ENCODE measurements around the gene GJA3.
A peak's percentile ranks its signal among the peaks of the same experiment; 100 is the strongest.
"Not testable (repeated sequence)": the region's sequence is repeated elsewhere in the genome, so short reads cannot be mapped to it uniquely, and the experiment has no call there.

Gene GJA3

GRCh38 chr13:20182231-20182846 lies 21.5 kb upstream of the GJA3 start:
- DNase-seq (ENCODE audit: low spot score) (peak; percentile 68), FAIRE-seq (no peak)

GRCh38 chr13:20181188-20181587 lies 20.3 kb upstream of the GJA3 start:
- FAIRE-seq (no peak), DNase-seq (ENCODE audit: low spot score) (no peak)

GRCh38 chr13:20178156-20178555 lies 17.3 kb upstream of the GJA3 start:
- FAIRE-seq = no peak
- DNase-seq (ENCODE audit: low spot score) = no peak

GRCh38 chr13:20177049-20177831 lies 16.4 kb upstream of the GJA3 start:
- FAIRE-seq = no peak
- no peak for DNase-seq (ENCODE audit: low spot score)

- FAIRE-seq (no peak), DNase-seq (ENCODE audit: low spot score) (no peak)
These were observed 15.2 kb upstream of the GJA3 start for GRCh38 chr13:20175907-20176652.

GRCh38 chr13:20175406-20175794 lies 14.5 kb upstream of the GJA3 start:
- no peak for DNase-seq (ENCODE audit: low spot score)
- no peak for FAIRE-seq

GRCh38 chr13:20174656-20175405 lies 14.0 kb upstream of the GJA3 start:
- peak; percentile 85 for DNase-seq (ENCODE audit: low spot score)

GRCh38 chr13:20173116-20173746 lies 12.4 kb upstream of the GJA3 start:
- DNase-seq (ENCODE audit: low spot score) (no peak), FAIRE-seq (no peak)

More at GRCh38 chr13:20174656-20175405, 14.0 kb upstream of the GJA3 start:
- FAIRE-seq = peak; percentile 58

GRCh38 chr13:20171364-20171763 lies 10.5 kb upstream of the GJA3 start:
- DNase-seq (ENCODE audit: low spot score) (no peak), FAIRE-seq (no peak)

GRCh38 chr13:20170921-20171320 lies 10.1 kb upstream of the GJA3 start:
- FAIRE-seq = no peak
- no peak for DNase-seq (ENCODE audit: low spot score)

- no peak for DNase-seq (ENCODE audit: low spot score)
- no peak for FAIRE-seq
These were observed 7.5 kb upstream of the GJA3 start for GRCh38 chr13:20168396-20168795.

GRCh38 chr13:20165417-20166257 lies 4.8 kb upstream of the GJA3 start:
- no peak for DNase-seq (ENCODE audit: low spot score)
- FAIRE-seq = no peak

- FAIRE-seq = no peak
These were observed 1.1 kb upstream of the GJA3 start for GRCh38 chr13:20161951-20162300.

GRCh38 chr13:20161275-20161950 lies 561 bp upstream of the GJA3 start:
- FAIRE-seq (no peak), DNase-seq (ENCODE audit: low spot score) (no peak)

More at GRCh38 chr13:20161951-20162300, 1.1 kb upstream of the GJA3 start:
- DNase-seq (ENCODE audit: low spot score) = no peak

GRCh38 chr13:20159646-20160305 lies 1.1 kb downstream of the GJA3 start:
- no peak for FAIRE-seq
- DNase-seq (ENCODE audit: low spot score) = no peak

- DNase-seq (ENCODE audit: low spot score) (no peak), FAIRE-seq (no peak)
These were observed 3.6 kb downstream of the GJA3 start for GRCh38 chr13:20157151-20157796.

GRCh38 chr13:20156702-20157101 lies 4.2 kb downstream of the GJA3 start:
- DNase-seq (ENCODE audit: low spot score) = no peak
- FAIRE-seq = no peak

GRCh38 chr13:20153290-20153689 lies 7.6 kb downstream of the GJA3 start:
- DNase-seq (ENCODE audit: low spot score); FAIRE-seq: not testable (repeated sequence)

GRCh38 chr13:20151612-20152011 lies 9.2 kb downstream of the GJA3 start:
- DNase-seq (ENCODE audit: low spot score) = no peak
- no peak for FAIRE-seq

All from urothelium cell line (cell line).